GM23338 (cell line): ENCODE data around the gene DCANP1. TPM values are rescaled to one million over a fixed set of nuclear protein-coding genes. Genes with fewer than 3 reads are reported as not detected.
A peak's percentile ranks its signal among the peaks of the same experiment; 100 is the strongest.

Source experiments
- ATAC-seq: fragments of 200-7000 bp; cut with Tn5 transposase; 3 replicates; pipeline ENCODE4 v1.9.1; 2020
- DNase-seq: peaks from one replicate; pipeline ENCODE4 v3.0.0-alpha.2; 2015; ENCODE audit warnings: low spot score
- H2AFZ ChIP-seq: fragments of 200-600 bp; sonication (generic); 2 replicates; pipeline ENCODE4 v1.8.0; 2016; ENCODE audit warnings: antibody characterized with exemption, mild to moderate bottlenecking, moderate library complexity
- H3F3A ChIP-seq: fragments of 200-600 bp; sonication (generic); replicated peaks from 2 replicates; pipeline ENCODE4 v1.8.0; 2017; ENCODE audit warnings: antibody characterized with exemption, mixed run types, low read depth
- H3K27ac ChIP-seq: fragments of 200-600 bp; sonication (generic); 2 replicates; pipeline ENCODE4 v1.6.1; 2016; ENCODE audit warnings: low read depth
- H3K27me3 ChIP-seq: fragments of 200-600 bp; sonication (generic); 2 replicates; pipeline ENCODE4 v1.8.0; 2016; ENCODE audit warnings: mild to moderate bottlenecking, mixed run types, moderate library complexity; ENCODE audit not compliant: insufficient read depth
- H3K36me3 ChIP-seq: fragments of 200-600 bp; sonication (generic); 2 replicates; pipeline ENCODE4 v1.8.0; 2016; ENCODE audit warnings: mild to moderate bottlenecking; ENCODE audit not compliant: insufficient read depth
- H3K4me1 ChIP-seq: fragments of 200-600 bp; sonication (generic); 2 replicates; pipeline ENCODE4 v1.8.0; 2016; ENCODE audit warnings: mild to moderate bottlenecking, moderate library complexity; ENCODE audit not compliant: insufficient read depth
- H3K4me2 ChIP-seq: fragments of 200-600 bp; sonication (generic); 2 replicates; pipeline ENCODE4 v1.7.1; 2017; ENCODE audit warnings: mixed run types
- H3K4me3 ChIP-seq: fragments of 200-600 bp; sonication (generic); 2 replicates; pipeline ENCODE4 v1.6.1; 2016; ENCODE audit warnings: mixed run types
- H3K79me2 ChIP-seq: fragments of 200-600 bp; sonication (generic); replicated peaks from 2 replicates; pipeline ENCODE4 v1.8.0; 2017; ENCODE audit warnings: mild to moderate bottlenecking; ENCODE audit not compliant: insufficient read depth
- H3K9me2 ChIP-seq: fragments of 200-600 bp; sonication (generic); 2 replicates; pipeline ENCODE4 v1.8.0; 2017; ENCODE audit not compliant: insufficient read depth
- H4K20me1 ChIP-seq: fragments of 200-600 bp; sonication (generic); replicated peaks from 2 replicates; pipeline ENCODE4 v1.8.0; 2017; ENCODE audit warnings: mild to moderate bottlenecking; ENCODE audit not compliant: insufficient read depth
- H3K27ac Mint-ChIP-seq: 2 replicates; pipeline ENCODE4 v1.8.0; 2020; ENCODE audit warnings: inconsistent platforms, mild to moderate bottlenecking, moderate library complexity, mixed read lengths
- H3K27me3 Mint-ChIP-seq: 3 replicates; pipeline ENCODE4 v1.8.0; 2022; ENCODE audit warnings: low read depth, mild to moderate bottlenecking, moderate library complexity, mixed read lengths, inconsistent platforms; ENCODE audit not compliant: insufficient read depth, poor library complexity
- H3K36me3 Mint-ChIP-seq: 3 replicates; pipeline ENCODE4 v1.8.0; 2021; ENCODE audit warnings: low read depth, mild to moderate bottlenecking, inconsistent platforms, moderate library complexity, mixed read lengths
- H3K4me1 Mint-ChIP-seq: 3 replicates; pipeline ENCODE4 v1.8.0; 2020; ENCODE audit warnings: mild to moderate bottlenecking, inconsistent platforms, mixed read lengths
- H3K4me3 Mint-ChIP-seq: 3 replicates; pipeline ENCODE4 v1.8.0; 2021; ENCODE audit warnings: moderate library complexity, mild to moderate bottlenecking, inconsistent platforms, mixed read lengths
- H3K9me3 Mint-ChIP-seq: 3 replicates; pipeline ENCODE4 v1.8.0; 2020; ENCODE audit warnings: moderate library complexity, mild to moderate bottlenecking, inconsistent platforms, mixed read lengths
- CREB1 ChIP-seq: fragments of 250-450 bp; sonication (Bioruptor Pico); IDR thresholded peaks from 2 replicates; pipeline ENCODE4 v1.5.0; 2020; ENCODE audit warnings: low read depth, mild to moderate bottlenecking, moderate library complexity
- CTCF ChIP-seq, 2 experiments: fragments of 200-600 bp in 1 of 2; sonication (generic) in 1 of 2; conservative IDR thresholded peaks; 2 replicates each; pipeline versions ENCODE4 v1.5.1 to v1.6.1; 2016 to 2017; ENCODE audit warnings: antibody characterized with exemption in 2 of 2, low read depth in 2 of 2, mild to moderate bottlenecking in 2 of 2, moderate library complexity in 1 of 2
- ETS1 ChIP-seq: IDR thresholded peaks from 2 replicates; pipeline ENCODE4 v1.6.1; 2016; ENCODE audit warnings: antibody characterized with exemption
- EZH2phosphoT487 ChIP-seq: fragments of 200-600 bp; sonication (generic); IDR thresholded peaks from one replicate; pipeline ENCODE4 v1.8.1; 2018; ENCODE audit warnings: antibody characterized with exemption; ENCODE audit not compliant: unreplicated experiment
- JUNB ChIP-seq: IDR thresholded peaks from one replicate; pipeline ENCODE4 v1.6.1; 2016; ENCODE audit warnings: antibody characterized with exemption; ENCODE audit not compliant: unreplicated experiment
- NANOG ChIP-seq: IDR thresholded peaks from 2 replicates; pipeline ENCODE4 v1.6.1; 2016; ENCODE audit warnings: antibody characterized with exemption, borderline replicate concordance
- POLR2AphosphoS5 ChIP-seq: IDR thresholded peaks from 2 replicates; pipeline ENCODE4 v1.6.1; 2016; ENCODE audit warnings: antibody characterized with exemption, low read depth
- REST ChIP-seq: IDR thresholded peaks from one replicate; pipeline ENCODE4 v1.6.1; 2018; ENCODE audit warnings: antibody characterized with exemption; ENCODE audit not compliant: unreplicated experiment
- STAT1 ChIP-seq: IDR thresholded peaks from one replicate; pipeline ENCODE4 v1.6.1; 2016; ENCODE audit warnings: antibody characterized with exemption; ENCODE audit not compliant: unreplicated experiment
- ZNF114 ChIP-seq: fragments of 250-450 bp; sonication (Bioruptor Pico); IDR thresholded peaks from 2 replicates; pipeline ENCODE4 v1.5.0; 2020; ENCODE audit warnings: mild to moderate bottlenecking, moderate library complexity
- ZNF331 ChIP-seq: fragments of 250-450 bp; sonication (Bioruptor Pico); IDR thresholded peaks from 2 replicates; pipeline ENCODE4 v1.5.0; 2020; ENCODE audit warnings: low read depth, mild to moderate bottlenecking, moderate library complexity
- ZNF462 ChIP-seq: fragments of 250-450 bp; sonication (Bioruptor Pico); IDR thresholded peaks from 2 replicates; pipeline ENCODE4 v1.5.0; 2020; ENCODE audit warnings: mild to moderate bottlenecking, moderate library complexity
- polyA plus RNA-seq: library from polyadenylated mRNA; unstranded; fragments of >200 nt; fragmentation: Nextera tagmentation; extraction: Ambion mirVana; gene quantifications from 2 replicates; pipeline ENCODE4 v1.2.1, GENCODE V29; 2016
- total RNA-seq: library from RNA; depleted of rRNA; stranded (reverse); fragments of >200 nt; shearing (Covaris generic); gene quantifications from 2 replicates; pipeline ENCODE4 v1.2.3, GENCODE V29; 2014

Gene DCANP1
- total and polyA plus RNA-seq, 2 experiments from 2014 or later, result not detected

GRCh38 chr5:135478938-135479337, 31.8 kb upstream of the DCANP1 start:
- Histone ChIP-seq H3K27ac (no peak overlapping the region), H3K4me3 (no peak overlapping the region), H3K4me1 (peaks cover 7% of the 10 kb centered on the region), H4K20me1 (0 out of 2 replicates have a peak, but pooled peaks cover 6% of the 10 kb centered on the region), H3F3A (no peaks in the 10 kb centered on the region), H3K27me3 (peaks cover 83% of the 10 kb centered on the region), H3K4me2 (no peak overlapping the region), H3K36me3 (no peaks in the 10 kb centered on the region), H2AFZ (no peak overlapping the region), H3K79me2 (no peaks in the 10 kb centered on the region), H3K9me2 (no peaks in the 10 kb centered on the region)
- TF ChIP-seq POLR2AphosphoS5 (no peak), CTCF (conservative IDR thresholded peaks at IDR 0.05; ENCODE audit: low read depth in 2 of 2) (no peak), JUNB (no peak), ZNF462 (CRISPR knock-in tag) (no peak), ZNF331 (CRISPR knock-in tag) (no peak), EZH2phosphoT487 (no peak), ETS1 (no peak), NANOG (no peak), CREB1 (CRISPR knock-in tag) (no peak), STAT1 (no peak), REST (no peak), ZNF114 (CRISPR knock-in tag) (no peak)
- Mint-ChIP-seq H3K9me3 (no peaks in the 10 kb centered on the region), H3K27ac (no peak overlapping the region), H3K36me3 (no peaks in the 10 kb centered on the region), H3K4me1 (peaks cover 21% of the 10 kb centered on the region), H3K27me3 (peaks cover 34% of the 10 kb centered on the region), H3K4me3 (no peak overlapping the region)
- ATAC-seq (peak; percentile 70), DNase-seq (no peak)
